Forelimb muscle (tissue), 1 donor: ENCODE results near the gene ZNF559. TPM values are rescaled to one million over a fixed set of nuclear protein-coding genes. Genes with fewer than 3 reads are reported as not detected.
A peak's percentile ranks its signal among the peaks of the same experiment; 100 is the strongest.
"Not testable (repeated sequence)": the region's sequence is repeated elsewhere in the genome, so short reads cannot be mapped to it uniquely, and the experiment has no call there.

ENCODE experiments used
- DNase-seq: peaks from one replicate; pipeline ENCODE4 v3.0.0-alpha.2; 2013; ENCODE audit warnings: low read depth
- polyA plus RNA-seq: library from polyadenylated mRNA; unstranded; fragments of 120-200 nt; gene quantifications from one replicate; pipeline ENCODE4 v1.2.1, GENCODE V29; 2013; ENCODE audit not compliant: insufficient read length

Gene ZNF559
- polyA plus RNA-seq, result 25.6 TPM

DNA sequence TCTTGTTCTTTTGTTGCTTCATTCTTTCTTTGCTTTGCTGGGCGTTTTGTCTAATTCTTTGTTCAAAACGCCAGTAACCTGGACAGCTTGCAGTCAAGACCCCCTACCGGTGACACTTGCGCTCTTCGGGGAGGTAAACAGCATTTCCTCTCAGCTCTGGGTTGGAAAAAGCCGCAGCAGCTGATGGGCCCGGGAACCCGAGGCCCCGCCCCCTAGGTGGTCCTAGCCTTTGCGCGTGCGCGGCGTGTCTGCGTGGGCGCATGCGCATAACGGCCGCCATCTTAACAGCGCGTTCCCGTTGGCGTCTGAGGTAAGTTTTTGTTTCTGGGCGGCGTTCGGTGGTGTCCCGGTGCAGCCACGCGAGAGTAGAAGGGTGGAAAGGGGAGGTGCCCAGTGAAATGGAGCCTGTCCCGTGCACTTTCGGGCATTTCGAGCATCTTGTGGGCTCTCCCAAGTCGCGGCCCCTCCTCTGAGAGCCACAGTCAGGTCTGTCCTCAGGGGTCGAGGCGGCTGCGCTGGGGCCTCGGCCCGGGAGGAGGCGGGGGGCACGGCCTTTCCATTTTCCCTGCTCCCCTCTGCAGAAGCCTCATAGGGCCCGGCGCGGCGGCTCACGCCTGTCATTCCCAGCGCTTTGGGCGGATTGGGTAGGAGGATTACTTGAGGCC is at the start of gene ZNF559:
ZNF559 (plus strand) TSS at position 261 of the 665 bp plus-strand sequence. CDS start 14,371 bp downstream, outside the sequence.
- DNase-seq, result peak; percentile 81

DNA sequence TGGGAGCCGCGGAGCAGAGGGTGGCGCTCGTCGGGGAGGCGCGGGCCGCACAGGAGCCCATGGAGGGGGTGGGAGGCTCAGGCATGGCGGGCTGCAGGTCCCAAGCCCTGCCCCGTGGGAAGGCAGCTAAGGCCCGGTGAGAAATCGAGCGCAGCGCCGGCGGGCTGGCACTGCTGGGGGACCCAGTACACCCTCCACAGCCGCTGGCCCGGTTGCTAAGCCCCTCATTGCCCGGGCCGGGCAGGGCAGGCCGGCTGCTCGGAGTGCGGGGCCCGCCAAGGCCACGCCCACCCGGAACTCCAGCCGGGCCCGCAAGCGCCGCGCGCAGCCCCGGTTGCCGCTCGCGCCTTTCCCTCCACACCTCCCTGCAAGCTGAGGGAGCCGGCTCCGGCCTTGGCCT is 40.5 kb upstream of the ZNF559 start:
- not testable (repeated sequence) for DNase-seq

DNA sequence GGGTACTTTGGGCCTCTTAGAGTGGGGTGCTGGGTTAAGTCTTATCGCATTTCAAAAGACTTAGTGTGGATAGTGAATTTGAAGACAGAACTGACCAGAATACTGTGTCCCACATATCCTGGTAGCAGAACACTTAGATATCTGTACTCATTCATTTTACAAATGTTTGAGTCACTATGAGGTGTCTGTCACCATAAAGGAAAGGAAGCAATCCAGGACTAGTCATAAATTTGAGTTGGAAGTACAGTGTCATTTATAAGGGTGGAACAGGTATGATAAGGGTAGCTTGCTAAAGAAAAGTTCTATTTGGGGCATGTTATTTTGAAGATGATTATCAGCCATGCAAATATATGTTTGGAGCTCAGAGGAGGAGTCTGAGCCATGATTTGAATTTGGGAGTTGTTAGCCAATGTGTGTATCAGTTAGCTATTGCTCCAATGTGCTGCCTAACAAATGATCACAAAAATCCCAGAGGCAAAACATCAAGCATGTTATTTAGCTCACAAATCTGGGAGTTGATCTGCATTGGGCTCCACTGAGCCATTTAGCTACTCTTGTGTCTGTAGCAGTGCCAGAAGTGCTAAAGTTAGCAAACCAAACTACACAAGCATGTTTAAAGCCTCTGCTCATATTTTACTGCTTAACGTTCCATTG is 34.6 kb upstream of the ZNF559 start:
- no peak for DNase-seq

DNA sequence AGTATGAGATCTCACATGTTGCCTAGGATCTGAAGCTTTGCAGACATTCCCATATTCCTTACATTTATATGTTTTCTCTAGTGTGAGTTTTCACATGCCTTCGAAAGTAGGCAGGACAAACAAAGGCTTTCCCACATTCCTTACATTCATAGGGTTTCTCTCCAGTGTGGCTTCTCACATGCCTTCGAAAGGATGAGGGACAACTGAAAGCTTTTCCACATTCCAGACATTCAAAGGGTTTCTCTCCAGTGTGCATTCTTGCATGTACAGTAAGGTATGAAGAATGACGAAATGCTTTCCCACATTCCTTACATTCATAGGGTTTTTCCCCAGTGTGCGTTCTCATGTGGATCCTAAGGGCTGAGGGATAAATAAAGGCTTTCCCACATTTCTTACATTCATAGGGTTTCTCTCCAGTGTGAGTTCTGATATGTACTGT is 28.5 kb upstream of the ZNF559 start:
- no peak for DNase-seq

DNA sequence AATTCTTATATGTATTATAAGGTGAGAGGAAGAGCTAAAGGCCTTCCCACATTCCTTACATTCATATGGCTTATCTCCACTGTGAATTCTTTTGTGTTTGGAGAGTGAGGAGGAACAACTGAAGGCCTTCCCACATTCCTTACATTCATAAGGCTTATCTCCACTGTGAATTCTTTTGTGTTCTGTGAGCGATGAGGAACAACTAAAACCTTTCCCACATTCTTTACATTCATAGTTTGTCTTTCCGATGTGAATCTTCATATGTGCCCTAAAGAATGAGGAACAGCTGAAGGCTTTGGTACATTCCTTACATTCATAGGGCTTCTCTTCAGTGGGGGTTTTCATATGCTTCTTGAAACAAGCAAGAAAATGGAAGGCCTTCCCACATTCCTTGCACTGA is 27.6 kb upstream of the ZNF559 start:
- no peak for DNase-seq

DNA sequence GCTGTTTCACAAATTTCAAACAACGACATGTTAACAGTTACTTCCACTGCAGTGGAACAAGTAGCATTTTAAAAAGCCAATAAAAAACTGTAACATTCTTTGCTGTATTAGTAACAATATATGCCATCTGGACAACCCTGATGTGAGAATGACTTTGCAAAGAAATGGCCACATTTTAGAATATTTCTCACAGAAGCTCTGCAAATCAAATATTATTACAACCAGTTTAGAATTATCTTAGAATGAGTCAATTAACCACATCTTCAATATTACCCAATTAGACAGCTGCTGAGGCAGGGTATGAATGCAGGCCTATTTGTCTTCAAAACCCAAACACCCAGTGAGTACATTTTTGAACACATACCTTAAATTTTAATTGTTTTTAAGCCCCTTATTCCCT is 17.5 kb upstream of the ZNF559 start:
- DNase-seq, result no peak

DNA sequence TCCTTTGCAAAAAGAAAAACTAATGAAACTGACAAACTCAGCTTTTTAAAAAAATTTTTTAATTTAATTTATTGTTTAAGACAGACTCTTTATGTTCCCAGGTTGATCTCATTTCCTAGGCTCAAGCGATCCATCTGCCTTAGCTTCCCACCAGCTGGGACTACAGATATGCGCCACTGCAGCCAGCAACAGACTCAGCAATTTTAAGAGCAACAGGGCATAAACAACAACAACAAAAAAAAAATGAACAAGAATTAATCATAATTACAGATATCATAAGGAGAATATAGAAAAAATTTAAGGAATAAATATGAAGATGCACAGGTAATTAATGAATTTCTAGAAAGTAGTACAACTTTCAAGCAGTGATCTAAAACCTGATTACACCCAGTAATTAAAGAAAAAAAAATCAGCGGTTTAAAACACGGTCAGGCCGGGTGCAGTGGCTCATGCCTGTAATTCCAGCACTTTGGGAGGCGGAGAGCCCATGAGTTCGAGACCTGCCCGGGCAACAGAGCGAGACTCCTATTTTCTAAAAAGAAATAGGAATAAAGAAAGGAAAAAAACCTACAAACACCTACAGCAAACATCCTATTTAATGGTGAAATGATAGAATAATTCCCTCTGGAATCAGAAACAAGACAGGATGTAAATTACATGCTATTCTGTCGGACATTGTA is 15.7 kb upstream of the ZNF559 start:
- no peak for DNase-seq

DNA sequence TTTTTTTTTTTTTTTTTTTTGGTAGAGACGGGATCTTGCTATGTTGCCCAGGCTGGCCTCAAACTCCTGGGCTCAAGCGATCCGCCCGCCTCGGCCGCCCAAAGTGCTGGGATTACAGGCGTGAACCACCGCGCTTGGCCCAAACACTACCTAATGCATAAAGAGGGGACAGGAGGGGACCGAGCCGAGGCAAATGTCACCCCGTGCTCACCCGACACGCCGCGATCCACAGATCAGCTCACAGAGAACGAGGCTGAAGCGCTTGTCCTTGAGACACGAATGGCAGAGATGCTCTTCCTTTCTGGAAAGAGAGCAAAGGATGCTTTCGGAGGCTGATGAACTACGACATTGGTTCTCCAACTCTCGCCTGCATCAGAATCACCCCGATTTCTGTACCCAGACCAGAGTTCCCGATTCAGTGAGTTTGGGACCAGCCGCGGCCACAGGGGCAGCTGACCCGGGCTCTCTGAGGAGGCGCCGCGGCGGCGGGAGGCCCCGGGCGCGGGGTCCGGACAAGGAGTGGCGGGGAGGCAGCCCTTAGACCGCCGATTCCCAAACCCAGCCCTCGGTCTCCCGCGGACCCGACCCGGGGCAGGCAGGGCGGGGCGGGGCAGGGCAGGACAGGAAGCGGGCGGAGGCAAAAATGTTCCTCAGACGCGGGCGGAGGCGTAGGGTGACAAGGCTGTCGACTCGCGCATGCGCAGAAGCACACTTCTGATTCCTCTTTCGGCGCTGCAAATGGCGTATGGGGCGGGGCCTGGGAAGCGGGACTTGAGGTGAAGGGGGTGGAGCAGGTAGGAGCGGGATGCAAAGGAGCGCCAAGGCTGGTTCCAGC is 14.6 kb upstream of the ZNF559 start, which contains the start of gene ZNF699:
ZNF699 (minus strand) TSS at position 700 of the 835 bp plus-strand sequence. CDS start 4,719 bp downstream, outside the sequence.
- peak; percentile 94 for DNase-seq

DNA sequence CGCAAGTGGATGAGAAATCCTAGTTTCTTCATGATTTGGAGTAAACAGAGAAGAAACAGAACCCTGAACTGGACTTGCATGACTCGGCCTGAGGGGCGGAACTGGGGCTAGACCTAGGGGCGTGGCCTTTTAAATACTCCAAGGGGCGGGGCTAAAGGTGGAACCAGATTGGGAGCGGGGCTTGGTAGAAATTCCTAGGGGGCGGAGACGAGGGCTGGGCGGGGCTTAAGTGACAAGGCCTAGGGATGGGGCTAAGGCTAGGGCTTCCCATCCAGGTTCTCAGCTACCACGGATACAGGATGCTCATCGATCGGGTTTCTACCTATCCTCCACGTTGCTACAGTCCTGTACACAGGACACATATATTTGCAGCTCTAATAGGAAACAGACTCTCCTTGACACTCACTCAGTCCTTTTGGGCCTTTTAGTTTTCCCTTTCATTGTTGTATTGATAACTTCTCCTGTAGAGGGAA is 14.0 kb upstream of the ZNF559 start:
- DNase-seq, result peak; percentile 44

DNA sequence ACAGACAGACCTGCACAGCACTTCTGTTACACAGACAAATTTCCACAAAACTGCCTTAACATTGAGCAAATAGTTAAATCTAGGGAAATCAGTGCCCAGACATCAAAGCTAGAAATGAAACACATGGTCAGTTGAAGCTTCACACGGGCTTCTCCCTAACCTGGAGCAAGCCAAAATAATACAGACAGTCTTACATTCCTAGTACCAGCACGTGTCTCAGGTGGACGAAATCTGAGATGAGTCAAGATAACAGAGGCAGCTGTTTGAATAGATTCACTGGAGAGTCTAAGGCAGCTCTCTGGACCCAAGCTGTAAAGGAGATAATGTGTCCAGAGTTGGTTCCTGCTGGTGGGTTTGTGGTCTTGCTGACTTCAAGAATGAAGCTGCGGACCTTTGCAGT is 10.2 kb upstream of the ZNF559 start:
- DNase-seq, result no peak

DNA sequence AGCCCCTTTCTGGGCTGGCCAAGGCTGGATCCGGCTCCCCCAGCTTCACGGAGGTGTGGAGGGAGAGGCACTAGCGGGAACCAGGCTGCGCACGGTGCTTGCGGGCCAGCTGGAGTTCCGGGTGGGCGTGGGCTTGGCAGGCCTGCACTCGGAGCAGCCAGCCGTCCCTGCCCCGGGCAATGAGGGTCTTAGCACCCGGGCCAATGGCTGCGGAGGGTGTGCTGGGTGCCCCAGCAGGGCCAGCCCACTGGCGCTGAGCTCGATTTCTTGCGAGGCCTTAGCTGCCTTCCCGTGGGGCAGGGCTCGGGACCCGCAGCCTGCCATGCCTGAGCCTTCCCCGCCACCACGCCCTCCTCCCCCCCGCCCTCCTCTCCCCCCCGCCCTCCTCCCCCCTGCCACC is 2.6 kb upstream of the ZNF559 start:
- no peak for DNase-seq

DNA sequence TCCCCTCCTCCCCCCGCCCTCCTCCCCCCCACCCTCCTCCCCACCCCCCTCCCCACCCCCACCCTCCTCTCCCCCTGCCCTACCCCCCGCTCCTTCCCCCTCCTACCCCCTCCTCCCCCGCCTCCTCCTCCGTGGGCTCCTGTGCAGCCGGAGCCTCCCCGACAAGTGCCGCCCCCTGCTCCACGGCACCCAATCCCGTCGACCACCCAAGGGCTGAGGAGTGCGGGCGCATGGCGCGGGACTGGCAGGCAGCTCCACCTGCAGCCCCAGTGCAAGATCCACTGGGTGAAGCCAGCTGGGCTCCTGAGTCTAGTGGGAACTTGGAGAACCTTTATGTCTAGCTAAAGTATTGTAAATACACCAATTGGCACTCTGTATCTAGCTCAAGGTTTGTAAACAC is 2.2 kb upstream of the ZNF559 start:
- not testable (repeated sequence) for DNase-seq

DNA sequence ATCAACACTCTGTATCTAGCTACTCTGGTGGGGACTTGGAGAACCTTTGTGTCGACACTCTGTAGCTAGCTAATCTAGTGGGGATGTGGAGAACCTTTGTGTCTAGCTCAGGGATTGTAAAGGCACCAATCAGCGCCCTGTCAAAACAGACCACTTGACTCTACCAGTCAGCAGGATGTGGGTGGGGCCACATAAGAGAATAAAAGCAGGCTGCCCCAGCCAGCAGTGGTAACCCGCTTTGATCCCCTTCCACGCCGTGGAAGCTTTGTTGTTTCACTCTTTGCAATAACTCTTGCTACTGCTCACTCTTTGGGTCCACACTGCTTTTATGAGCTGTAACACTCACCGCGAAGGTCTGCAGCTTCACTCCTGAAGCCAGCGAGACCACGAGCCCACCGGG is 1.8 kb upstream of the ZNF559 start:
- not testable (repeated sequence) for DNase-seq

DNA sequence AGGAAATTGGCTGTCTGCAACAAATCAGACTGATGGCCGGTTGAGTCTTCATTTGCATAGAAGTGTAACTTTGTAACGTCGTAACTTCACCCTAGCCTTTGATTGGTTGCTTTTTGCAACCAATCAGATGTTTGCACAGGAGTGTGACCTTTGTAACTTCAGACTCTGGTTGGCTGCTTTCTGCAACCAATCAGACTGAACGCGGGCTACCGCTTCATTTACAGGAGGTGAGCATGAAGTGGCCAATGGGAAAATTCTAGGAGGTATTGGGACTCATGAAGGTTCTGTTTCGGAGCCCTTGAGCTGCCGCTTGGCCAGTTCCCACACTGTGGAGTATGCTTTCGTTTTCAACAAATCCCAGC is 441 bp upstream of the ZNF559 start:
- peak; percentile 31 for DNase-seq

DNA sequence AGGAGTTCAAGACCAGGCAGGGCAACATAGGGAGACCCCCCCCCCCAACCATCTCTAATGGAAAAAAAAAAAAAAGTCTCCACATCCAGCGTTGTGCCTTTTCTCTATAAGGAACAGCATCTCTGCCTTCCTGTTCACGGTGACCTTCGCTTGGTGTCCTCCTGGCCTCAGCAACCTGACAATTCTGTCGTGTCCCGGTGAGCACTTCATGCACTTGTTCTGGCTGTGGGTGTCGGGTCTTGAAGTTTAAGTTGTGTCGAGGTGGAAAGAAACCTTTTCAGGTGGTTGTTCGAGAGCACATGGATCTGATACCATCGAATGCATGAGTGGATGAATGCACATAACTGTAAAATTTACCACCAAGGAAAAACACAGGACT is 594 bp downstream of the ZNF559 start:
- DNase-seq, result no peak

DNA sequence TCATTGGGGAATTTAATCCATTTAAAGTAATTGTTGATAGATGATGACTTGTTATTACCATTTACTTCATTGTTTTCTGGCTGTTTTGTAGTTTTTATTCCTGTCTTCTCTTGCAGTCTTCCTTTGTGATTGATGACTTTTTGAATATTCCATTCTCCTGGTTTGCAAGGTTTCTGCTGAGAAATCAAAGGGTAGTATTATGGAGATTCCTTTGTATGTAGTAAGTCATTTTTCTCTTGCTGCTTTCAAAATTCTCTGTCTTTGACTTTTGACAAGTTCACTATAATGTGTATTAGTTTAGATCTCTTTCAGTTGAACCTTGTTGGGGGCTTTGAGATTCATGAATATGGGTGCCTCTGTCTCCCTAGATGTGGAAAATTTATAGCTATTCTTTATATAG is 6.0 kb downstream of the ZNF559 start:
- no peak for DNase-seq

DNA sequence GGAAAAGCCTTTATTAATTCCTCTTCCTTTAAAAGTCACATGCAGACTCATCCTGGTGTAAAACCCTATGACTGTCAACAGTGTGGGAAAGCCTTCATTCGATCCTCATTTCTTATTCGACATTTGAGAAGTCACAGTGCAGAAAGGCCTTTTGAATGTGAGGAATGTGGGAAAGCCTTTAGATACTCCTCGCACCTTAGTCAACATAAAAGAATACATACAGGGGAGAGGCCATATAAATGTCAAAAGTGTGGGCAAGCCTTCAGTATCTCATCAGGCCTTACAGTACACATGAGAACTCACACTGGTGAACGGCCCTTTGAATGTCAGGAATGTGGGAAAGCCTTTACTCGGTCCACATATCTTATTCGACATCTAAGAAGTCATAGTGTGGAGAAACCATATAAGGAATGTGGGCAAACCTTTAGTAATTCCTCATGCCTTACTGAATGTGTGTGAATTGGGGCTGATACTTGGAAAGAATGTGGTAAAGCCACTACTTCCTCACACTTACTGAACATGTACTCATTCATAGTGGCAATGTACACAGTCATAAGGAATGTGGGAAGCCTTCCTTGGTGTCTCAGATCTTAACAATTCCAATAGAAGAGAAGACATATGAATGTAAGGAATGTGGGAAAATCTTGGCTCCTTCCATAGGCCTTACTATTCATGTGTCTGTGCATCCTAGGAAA is 18.8 kb downstream of the ZNF559 start:
- DNase-seq, result no peak

DNA sequence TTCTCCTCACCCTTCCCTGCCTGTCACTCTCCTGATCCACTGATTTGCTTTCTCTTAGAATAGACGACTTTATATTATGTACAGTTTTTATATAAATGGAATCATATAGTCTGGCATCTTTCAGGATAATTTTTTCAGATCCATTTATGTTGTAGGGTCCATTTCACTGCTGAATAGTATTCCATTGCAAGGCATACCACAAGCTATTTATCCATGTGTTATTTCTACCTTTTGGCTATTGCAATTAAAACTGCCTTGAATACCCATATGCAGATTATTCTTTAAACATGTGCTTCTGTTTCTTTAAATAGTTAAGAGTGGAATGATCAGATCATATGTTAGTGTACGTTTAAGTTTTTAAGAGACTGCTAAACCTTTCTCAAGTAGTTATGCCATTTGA is 21.0 kb downstream of the ZNF559 start:
- DNase-seq, result no peak

DNA sequence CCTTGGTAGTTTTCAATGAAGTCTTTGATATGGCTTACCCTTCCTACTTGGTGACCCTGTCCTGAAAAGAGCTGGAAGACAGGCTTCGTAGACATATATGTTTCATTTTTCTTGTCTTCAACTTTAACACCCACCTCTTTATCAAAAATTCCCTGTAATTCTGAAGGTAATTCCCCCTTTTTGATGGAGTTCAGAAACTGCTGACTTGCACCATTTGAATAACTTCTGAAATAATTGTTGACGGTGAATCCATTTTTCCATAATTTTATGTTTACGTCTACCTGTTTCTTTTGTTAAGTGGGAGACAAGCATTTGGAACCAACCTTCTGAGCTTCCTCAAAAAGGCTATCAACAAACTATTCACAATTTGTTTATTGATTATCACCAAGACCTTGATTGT is 24.3 kb downstream of the ZNF559 start:
- DNase-seq, result no peak

DNA sequence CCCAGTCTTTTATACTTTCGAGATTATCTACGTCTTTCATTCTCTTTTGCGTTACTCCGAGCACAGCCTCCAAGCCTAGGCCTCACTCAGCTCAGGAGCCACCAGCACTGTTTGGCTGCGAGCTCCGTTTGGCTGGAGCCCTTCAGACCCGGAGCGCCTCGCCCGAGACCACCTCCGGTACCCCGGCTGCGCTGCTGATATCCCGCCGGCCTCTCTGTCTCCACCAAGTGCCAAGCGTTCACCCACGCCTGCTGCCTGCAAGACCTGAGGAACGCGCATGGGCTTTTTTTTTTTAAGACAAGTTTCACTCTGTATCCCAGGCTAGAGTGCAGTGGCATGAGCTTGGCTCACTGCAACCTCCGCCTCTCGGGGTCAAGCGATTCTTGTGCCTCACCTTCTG is 24.7 kb downstream of the ZNF559 start:
- no peak for DNase-seq

DNA sequence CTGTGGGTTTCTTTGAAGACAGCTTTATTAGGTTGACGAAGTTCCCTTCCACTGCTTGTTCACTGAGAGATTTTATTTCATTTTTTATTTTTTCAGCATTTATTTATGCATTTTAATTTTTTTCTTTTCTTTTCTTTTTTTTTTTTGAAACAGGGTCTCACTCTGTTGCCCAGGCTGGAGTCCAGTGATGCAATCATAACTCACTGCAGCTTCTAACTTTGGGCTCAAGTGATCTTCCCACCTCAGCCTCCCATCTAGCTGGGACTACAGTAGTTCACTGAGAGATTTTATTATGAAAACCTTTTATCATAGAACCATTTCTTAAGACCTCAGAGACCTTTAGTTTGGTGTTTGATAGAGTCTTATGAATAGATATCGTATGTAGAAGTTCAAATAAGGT is 28.5 kb downstream of the ZNF559 start:
- no peak for DNase-seq
